K562 (cell line): ENCODE results near the gene FDX2. TPM values are rescaled to one million over a fixed set of nuclear protein-coding genes. Genes with fewer than 3 reads are reported as not detected.

Experiments used
- BCOR ChIP-seq: fragments of 450-650 bp; IDR thresholded peaks from 2 replicates; pipeline ENCODE4 v1.6.1; 2016
- BRF1 ChIP-seq: IDR thresholded peaks from 3 replicates; pipeline ENCODE4 v1.6.1; 2011; ENCODE audit warnings: borderline replicate concordance, mild to moderate bottlenecking; ENCODE audit not compliant: insufficient read length; ENCODE audit errors: extremely low read depth
- CBFA2T3 ChIP-seq: fragments of 450-650 bp; IDR thresholded peaks from 2 replicates; pipeline ENCODE4 v1.6.1; 2017
- ERF ChIP-seq: fragments of 450-650 bp; formaldehyde crosslinking; IDR thresholded peaks from 2 replicates; pipeline ENCODE4 v1.4.0; 2020; ENCODE audit warnings: mild to moderate bottlenecking, mixed read lengths
- NBN ChIP-seq: fragments of 450-650 bp; IDR thresholded peaks from 2 replicates; pipeline ENCODE4 v1.6.1; 2016; ENCODE audit warnings: low read depth, mild to moderate bottlenecking
- RAD51 ChIP-seq: fragments of 450-650 bp; IDR thresholded peaks from 2 replicates; pipeline ENCODE4 v1.7.1; 2016; ENCODE audit warnings: low read depth, mild to moderate bottlenecking, borderline replicate concordance
- SAFB ChIP-seq: fragments of 200-400 bp; formaldehyde crosslinking; IDR thresholded peaks from 2 replicates; pipeline ENCODE4 v1.6.1; 2017; ENCODE audit warnings: low read depth, low read length, borderline replicate concordance
- ZNF324 ChIP-seq: fragments of 250-450 bp; sonication (Bioruptor Pico); IDR thresholded peaks from 2 replicates; pipeline ENCODE4 v1.4.0; 2020; ENCODE audit warnings: mild to moderate bottlenecking
- ZNF778 ChIP-seq: fragments of 450-650 bp; formaldehyde crosslinking; IDR thresholded peaks from 2 replicates; pipeline ENCODE4 v1.4.0; 2020; ENCODE audit warnings: mild to moderate bottlenecking, moderate library complexity
- ZSCAN29 ChIP-seq: fragments of 450-650 bp; IDR thresholded peaks from 2 replicates; pipeline ENCODE4 v1.6.1; 2017
- polyA plus RNA-seq, 8 experiments: library from polyadenylated mRNA; depleted of rRNA in 4 of 8; stranded (reverse) in 5 of 8; unstranded in 3 of 8; fragments of >200 nt; fragmentation: Nextera tagmentation in 2 of 8; fragmentation: Illumina TruSeq in 1 of 8; extraction: Ambion mirVana in 2 of 8; extraction: Trizol in 1 of 8; gene quantifications; 2 replicates each; pipeline versions ENCODE4 v1.2.1 to v1.2.3, GENCODE V29; 2011 to 2014; ENCODE audit warnings: inconsistent platforms in 1 of 8, missing spikeins in 1 of 8
- total RNA-seq, 7 experiments: library from RNA; depleted of rRNA in 6 of 7; stranded (reverse); fragments of >200 nt in 6 of 7; fragmentation: Illumina TruSeq in 2 of 7; extraction: Trizol in 2 of 7; gene quantifications; 2 replicates each; pipeline versions ENCODE4 v1.2.1 to v1.2.3, GENCODE V29; 2011 to 2021; ENCODE audit warnings: low replicate concordance in 1 of 7
- TF ChIP-seq, protein P1 (sequence below): sonication (generic); formaldehyde crosslinking; IDR thresholded peaks from 2 replicates; pipeline ENCODE4 v1.8.0; 2022; ENCODE audit warnings: mild to moderate bottlenecking, missing genetic modification reagents
- TF ChIP-seq, protein P2 (sequence below): sonication (generic); formaldehyde crosslinking; IDR thresholded peaks from 2 replicates; pipeline ENCODE4 v1.8.1; 2022; ENCODE audit warnings: missing genetic modification reagents
- TF ChIP-seq, protein P3 (sequence below): fragments of 450-650 bp; formaldehyde crosslinking; IDR thresholded peaks from 2 replicates; pipeline ENCODE4 v1.4.0; 2020; ENCODE audit warnings: mild to moderate bottlenecking, moderate library complexity
- TF ChIP-seq, protein P4 (sequence below): sonication (generic); formaldehyde crosslinking; IDR thresholded peaks from 2 replicates; pipeline ENCODE4 v1.8.0; 2022; ENCODE audit warnings: missing genetic modification reagents, mild to moderate bottlenecking, borderline replicate concordance
- TF ChIP-seq, protein P5 (sequence below): fragments of 450-650 bp; IDR thresholded peaks from 2 replicates; pipeline ENCODE4 v1.6.1; 2014; ENCODE audit warnings: low read depth, mild to moderate bottlenecking, moderate library complexity, borderline replicate concordance
- TF ChIP-seq, protein P6 (sequence below), 2 experiments: fragments of 450-650 bp in 1 of 2; sonication (generic) in 1 of 2; formaldehyde crosslinking in 1 of 2; IDR thresholded peaks in 1 of 2; conservative IDR thresholded peaks in 1 of 2; 2 replicates each; pipeline versions ENCODE4 v1.6.1 to v1.8.1; 2016 to 2023; ENCODE audit warnings: mild to moderate bottlenecking in 2 of 2, moderate library complexity in 2 of 2, inconsistent platforms in 1 of 2, missing genetic modification reagents in 1 of 2

The FDX2 gene
- total and polyA plus RNA-seq, 9 of the 15 experiments (the other 6 are each of a cell fraction or from before 2014, with no cell fraction given): 2.5 to 49.8 (median 29.7) TPM

DNA sequence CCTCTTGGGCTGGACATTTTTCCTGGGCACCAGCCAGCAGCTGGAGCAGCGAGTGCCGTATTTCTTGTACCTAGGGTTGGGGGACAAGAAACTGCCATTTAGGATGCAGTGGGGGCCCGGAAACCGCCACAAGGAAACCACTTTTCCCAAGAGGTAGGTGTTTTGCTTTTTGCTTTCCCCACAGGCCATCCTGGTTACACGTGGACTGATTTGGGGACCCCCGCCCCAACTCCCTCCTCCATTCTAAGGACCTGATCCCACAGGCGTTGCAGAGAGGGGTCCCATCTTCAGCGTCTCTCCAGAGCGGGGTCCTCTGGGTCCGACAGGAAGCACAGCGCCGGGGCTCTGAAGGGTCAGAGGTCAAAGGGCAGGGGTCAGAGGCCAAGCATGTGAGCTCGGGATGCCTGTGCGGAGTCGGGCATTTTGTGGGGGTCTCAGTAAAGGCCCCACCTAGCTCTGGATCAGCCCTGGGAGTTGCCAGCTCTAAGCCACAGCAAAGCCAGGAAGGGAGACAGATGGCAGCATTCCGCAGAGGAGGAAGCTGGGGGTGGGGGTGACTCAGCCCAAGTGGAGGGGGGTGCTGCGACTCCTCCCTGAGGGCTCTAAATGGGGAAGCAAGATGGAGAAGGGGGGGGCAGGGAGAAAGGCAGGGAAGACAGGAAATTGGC lies 10.5 kb downstream of the FDX2 start (continued):
- TF ChIP-seq, protein P1, sequence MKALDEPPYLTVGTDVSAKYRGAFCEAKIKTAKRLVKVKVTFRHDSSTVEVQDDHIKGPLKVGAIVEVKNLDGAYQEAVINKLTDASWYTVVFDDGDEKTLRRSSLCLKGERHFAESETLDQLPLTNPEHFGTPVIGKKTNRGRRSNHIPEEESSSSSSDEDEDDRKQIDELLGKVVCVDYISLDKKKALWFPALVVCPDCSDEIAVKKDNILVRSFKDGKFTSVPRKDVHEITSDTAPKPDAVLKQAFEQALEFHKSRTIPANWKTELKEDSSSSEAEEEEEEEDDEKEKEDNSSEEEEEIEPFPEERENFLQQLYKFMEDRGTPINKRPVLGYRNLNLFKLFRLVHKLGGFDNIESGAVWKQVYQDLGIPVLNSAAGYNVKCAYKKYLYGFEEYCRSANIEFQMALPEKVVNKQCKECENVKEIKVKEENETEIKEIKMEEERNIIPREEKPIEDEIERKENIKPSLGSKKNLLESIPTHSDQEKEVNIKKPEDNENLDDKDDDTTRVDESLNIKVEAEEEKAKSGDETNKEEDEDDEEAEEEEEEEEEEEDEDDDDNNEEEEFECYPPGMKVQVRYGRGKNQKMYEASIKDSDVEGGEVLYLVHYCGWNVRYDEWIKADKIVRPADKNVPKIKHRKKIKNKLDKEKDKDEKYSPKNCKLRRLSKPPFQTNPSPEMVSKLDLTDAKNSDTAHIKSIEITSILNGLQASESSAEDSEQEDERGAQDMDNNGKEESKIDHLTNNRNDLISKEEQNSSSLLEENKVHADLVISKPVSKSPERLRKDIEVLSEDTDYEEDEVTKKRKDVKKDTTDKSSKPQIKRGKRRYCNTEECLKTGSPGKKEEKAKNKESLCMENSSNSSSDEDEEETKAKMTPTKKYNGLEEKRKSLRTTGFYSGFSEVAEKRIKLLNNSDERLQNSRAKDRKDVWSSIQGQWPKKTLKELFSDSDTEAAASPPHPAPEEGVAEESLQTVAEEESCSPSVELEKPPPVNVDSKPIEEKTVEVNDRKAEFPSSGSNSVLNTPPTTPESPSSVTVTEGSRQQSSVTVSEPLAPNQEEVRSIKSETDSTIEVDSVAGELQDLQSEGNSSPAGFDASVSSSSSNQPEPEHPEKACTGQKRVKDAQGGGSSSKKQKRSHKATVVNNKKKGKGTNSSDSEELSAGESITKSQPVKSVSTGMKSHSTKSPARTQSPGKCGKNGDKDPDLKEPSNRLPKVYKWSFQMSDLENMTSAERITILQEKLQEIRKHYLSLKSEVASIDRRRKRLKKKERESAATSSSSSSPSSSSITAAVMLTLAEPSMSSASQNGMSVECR (CRISPR knock-in tag): 0 out of 2 replicates have a peak, but pooled peaks have one; percentile 22
- TF ChIP-seq ERF: peak; percentile 86; the same call in 1 of the 2 replicates
- TF ChIP-seq, protein P2, sequence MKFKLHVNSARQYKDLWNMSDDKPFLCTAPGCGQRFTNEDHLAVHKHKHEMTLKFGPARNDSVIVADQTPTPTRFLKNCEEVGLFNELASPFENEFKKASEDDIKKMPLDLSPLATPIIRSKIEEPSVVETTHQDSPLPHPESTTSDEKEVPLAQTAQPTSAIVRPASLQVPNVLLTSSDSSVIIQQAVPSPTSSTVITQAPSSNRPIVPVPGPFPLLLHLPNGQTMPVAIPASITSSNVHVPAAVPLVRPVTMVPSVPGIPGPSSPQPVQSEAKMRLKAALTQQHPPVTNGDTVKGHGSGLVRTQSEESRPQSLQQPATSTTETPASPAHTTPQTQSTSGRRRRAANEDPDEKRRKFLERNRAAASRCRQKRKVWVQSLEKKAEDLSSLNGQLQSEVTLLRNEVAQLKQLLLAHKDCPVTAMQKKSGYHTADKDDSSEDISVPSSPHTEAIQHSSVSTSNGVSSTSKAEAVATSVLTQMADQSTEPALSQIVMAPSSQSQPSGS (CRISPR knock-in tag): no peak
- TF ChIP-seq, protein P3, sequence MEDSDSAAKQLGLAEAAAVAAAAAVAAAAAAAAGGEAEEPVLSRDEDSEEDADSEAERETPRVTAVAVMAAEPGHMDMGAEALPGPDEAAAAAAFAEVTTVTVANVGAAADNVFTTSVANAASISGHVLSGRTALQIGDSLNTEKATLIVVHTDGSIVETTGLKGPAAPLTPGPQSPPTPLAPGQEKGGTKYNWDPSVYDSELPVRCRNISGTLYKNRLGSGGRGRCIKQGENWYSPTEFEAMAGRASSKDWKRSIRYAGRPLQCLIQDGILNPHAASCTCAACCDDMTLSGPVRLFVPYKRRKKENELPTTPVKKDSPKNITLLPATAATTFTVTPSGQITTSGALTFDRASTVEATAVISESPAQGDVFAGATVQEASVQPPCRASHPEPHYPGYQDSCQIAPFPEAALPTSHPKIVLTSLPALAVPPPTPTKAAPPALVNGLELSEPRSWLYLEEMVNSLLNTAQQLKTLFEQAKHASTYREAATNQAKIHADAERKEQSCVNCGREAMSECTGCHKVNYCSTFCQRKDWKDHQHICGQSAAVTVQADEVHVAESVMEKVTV: no peak
- peak; percentile 88 for TF ChIP-seq ZSCAN29
- TF ChIP-seq, protein P4, sequence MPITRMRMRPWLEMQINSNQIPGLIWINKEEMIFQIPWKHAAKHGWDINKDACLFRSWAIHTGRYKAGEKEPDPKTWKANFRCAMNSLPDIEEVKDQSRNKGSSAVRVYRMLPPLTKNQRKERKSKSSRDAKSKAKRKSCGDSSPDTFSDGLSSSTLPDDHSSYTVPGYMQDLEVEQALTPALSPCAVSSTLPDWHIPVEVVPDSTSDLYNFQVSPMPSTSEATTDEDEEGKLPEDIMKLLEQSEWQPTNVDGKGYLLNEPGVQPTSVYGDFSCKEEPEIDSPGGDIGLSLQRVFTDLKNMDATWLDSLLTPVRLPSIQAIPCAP (CRISPR knock-in tag): no peak
- no peak for TF ChIP-seq CBFA2T3
- no peak for TF ChIP-seq ZNF324
- TF ChIP-seq, protein P5, sequence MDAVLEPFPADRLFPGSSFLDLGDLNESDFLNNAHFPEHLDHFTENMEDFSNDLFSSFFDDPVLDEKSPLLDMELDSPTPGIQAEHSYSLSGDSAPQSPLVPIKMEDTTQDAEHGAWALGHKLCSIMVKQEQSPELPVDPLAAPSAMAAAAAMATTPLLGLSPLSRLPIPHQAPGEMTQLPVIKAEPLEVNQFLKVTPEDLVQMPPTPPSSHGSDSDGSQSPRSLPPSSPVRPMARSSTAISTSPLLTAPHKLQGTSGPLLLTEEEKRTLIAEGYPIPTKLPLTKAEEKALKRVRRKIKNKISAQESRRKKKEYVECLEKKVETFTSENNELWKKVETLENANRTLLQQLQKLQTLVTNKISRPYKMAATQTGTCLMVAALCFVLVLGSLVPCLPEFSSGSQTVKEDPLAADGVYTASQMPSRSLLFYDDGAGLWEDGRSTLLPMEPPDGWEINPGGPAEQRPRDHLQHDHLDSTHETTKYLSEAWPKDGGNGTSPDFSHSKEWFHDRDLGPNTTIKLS: peak; percentile 59; the same call in 1 of the 2 replicates
- TF ChIP-seq RAD51: no peak
- 0 out of 2 replicates have a peak, but pooled peaks have one; percentile 23 for TF ChIP-seq NBN
- no peak for TF ChIP-seq SAFB
- TF ChIP-seq, protein P6, sequence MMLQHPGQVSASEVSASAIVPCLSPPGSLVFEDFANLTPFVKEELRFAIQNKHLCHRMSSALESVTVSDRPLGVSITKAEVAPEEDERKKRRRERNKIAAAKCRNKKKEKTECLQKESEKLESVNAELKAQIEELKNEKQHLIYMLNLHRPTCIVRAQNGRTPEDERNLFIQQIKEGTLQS (IDR thresholded peaks at IDR 0.05): peak; percentile 63
- TF ChIP-seq, protein P6 (CRISPR knock-in tag; conservative IDR thresholded peaks at IDR 0.05): no peak
- no peak for TF ChIP-seq BRF1
- no peak for TF ChIP-seq ZNF778 (CRISPR knock-in tag)
- peak; percentile 86; the same call in 1 of the 2 replicates for TF ChIP-seq BCOR
